Stimulated activated naive CD8-positive, alpha-beta T cell treated with anti-CD3 and anti-CD28 coated beads, Interleukin-15, Interleukin-2, amounts not matched to agents 100 U/mL and 50 U/mL, for 24 hours (primary cell): ENCODE results near the gene ASB2.

ENCODE experiments used
- ATAC-seq: fragments of 150-1000 bp; cut with Tn5 transposase; one replicate; pipeline ENCODE4 v1.10.0; 2021
- DNase-seq: peaks from one replicate; pipeline ENCODE4 v3.0.0; 2021

The ASB2 gene

DNA sequence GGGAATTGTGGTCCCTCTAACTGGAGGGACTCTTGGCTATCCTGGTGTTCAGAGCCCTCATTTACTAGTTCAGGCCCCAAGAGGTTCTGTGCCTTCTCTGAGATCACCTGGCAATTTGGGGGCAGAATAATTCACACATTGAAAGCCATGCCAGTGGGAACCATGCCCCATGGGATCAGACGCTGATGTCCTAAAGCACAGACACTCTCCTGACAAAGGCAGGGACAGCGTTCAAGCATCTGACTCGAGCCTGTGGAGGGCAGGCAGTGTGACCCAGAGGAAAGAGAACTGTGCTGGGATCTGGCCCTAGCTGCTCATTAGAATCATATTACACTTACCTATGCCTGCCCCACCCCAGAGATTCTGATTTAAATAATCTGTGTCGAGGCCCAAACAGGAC, 2.4 kb upstream of the ASB2 start:
- DNase-seq (no peak), ATAC-seq (no peak)

DNA sequence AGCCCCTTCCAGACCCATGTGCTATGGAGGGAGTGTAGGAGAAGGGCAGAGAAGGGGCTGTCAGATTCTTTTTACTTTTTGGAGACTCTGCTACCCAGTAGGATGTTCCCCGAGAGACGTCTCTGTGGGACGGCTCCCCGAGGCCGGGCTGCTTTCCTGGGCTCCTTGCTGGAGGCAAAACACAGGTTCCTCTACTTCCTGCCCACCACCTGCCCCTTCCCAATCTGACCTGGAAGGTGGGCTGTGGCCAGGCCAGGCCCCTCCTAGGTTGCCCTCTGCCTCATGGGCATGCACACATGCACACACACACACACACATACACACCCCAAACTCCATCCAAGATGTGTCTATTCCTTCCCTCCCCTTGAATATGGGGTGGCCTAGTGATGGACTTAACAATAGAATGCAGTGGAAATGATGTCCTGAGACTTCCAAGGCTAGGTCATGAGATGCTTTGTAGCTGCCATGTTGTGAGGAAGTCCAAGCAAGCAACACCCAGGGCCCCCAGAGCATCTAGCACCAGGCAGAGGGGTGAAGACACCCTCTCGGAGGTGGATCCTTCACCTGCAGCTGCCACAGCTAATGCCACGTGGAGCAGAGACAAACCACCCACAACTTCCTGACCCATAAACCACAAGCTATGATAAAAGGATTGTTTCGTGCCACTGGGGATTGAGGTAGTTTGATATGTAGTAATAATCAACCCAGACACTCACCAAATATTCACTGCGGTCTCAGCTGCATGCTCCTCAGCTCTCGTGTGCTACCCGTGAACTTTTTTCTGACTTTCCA, 1.6 kb upstream of the ASB2 start:
- peak; percentile 87 for ATAC-seq
- peak; percentile 74 for DNase-seq

DNA sequence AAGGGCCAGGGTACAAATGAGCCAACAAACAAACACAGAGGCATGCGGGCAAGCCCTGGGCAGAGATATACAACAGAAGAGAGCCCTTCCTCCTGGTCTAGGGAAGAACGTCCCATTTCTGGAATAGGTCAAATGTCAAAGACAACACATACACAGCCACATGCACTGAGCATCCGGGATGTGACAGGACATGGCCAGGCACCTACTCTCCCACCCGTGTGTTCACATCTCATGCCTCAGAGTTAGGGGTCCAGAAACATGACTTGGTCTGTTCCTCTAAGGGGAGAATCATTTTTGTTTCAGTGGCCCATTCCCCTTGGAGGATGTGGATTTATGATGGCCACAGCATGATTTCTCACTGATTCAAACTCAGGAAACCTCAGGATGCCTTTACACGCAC, 801 bp upstream of the ASB2 start:
- ATAC-seq = no peak
- DNase-seq = no peak

DNA sequence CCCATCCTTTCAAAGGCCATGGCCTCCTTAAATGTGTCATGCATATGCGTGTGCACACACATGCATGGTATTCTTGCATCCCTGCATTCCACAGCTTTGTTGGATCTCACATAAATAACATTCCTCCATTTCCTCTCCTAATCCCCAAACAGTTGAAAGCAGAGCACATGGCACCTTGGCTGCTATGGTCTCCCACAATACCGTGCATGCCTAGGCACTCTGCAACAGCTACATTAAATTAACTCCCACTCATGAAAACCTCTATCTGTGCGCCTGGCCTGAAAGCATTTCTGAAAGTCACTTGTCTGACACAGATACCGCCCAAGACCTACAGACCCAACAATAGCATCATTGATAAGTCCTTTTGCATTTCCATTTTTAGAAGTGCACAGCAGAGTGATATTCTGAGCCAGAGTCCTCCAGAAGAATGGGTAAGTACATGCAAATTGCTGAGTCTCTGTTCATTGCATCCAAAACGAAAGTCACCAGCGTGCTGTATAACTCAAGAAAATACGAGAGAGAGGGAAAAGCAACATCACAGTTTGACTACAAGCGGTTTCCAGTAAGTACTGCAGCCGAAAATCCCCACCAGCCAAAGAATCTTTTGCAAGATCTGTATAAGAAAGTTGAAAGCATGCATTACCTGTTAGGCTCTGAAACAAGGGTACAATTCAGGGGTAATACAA, 436 bp downstream of the ASB2 start:
- peak; percentile 17 for ATAC-seq
- DNase-seq = no peak

DNA sequence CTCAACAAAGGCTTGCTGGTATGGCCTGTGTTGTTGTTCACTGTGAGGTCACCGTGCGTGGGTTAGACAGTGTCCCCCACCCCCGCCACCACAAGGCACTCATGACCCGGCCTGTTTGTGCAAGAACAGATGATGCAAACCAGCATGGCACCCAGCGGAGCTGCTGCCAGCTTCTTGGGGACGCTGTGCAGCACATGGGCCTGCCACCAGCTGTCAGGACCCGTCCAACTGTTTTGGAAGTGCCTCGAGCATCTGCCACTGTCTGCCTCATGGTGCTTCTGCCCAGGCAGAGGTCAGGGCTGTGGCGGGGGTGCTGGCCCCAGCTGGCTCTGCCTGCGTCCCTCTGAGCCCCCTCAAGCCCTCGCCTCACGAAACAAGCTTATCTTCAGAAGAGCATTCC, 1.5 kb downstream of the ASB2 start:
- ATAC-seq = no peak
- no peak for DNase-seq

DNA sequence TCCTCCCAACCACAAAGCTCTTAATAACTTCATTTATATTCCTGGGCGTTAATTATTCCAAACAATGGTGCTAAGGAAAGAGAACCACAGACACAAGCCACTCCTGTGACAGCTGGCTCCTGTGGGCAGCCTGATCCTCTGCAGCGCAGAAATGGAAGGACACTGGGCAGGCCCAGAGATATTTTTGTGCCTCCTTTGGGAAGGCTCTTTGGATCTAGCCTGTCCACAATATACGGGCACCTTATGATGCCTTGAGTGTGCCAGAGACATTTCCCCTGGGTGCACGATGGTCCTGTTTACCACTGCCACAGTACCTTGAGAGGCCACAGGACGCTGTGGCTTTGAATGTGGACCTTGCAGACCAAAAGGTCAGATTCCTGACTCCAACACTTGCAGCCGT, 2.1 kb downstream of the ASB2 start:
- no peak for DNase-seq

DNA sequence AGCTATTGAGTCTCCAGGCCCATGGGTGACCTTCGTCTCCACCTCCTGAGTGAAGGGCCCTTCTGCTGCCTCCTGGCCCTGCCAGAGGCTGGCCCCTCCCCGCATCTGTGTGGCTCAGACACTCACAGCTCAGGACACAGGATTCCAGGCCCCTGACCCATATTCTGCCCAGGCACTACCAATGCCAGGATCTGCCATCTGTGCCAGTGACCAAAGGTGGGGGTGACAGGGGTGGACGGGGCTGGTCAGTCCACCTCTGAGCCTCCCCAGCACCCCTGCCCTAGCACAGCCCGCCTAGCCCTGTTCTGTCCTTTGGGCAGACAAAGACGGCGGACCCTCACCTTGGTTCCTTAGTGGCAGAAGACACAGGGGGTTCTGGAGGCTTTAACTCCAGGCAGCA, 2.8 kb downstream of the ASB2 start:
- DNase-seq = no peak
- no peak for ATAC-seq

More for the DNA sequence above, 2.1 kb downstream of the ASB2 start:
- no peak for ATAC-seq

DNA sequence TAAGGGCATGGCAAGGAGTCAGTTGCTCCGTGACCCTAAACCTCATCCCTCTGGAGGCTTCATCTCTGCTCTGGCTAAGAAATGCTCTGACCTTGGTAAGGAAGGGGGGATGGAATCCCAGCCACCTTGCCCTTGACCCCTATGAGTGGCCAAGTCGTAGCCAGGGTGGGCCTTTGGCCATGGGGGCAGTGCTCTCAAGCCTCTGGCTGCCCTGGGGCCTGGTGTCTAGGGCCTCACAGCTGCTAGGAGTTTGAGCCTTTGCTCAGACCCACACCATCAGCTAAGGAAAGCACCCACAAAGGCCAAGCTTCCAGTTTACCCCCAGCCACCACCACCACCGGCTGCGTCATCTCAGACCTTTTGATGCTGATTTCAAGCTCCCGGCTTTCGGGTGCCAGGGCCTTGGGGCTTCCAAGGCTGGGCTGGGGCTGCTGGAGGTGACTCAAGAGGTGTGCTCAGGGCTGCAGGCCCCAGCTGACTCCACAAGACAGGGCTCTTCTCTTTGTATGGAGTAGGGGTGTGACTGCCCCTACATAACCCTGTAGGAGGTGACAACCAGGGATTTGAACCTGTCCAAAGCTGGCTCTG, 3.7 kb downstream of the ASB2 start:
- ATAC-seq = peak; percentile 19
- DNase-seq = peak; percentile 55

DNA sequence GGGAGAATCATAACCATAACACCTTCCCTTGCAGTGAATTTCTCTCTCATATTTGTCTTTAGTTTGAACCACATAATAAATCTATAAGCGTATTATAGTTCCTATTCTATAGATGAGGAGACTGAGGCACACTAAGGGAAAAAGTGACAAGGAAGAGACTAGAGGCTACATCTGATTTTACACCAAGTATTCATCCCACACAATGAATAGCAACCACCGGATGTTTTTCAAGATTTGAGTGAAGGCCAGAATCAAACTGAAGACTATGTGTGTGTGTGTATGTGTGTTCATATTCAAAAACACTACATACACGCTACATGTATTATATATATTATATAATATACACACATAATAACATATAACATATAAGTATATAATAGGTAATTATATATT, 4.7 kb downstream of the ASB2 start:
- no peak for ATAC-seq
- DNase-seq = no peak

DNA sequence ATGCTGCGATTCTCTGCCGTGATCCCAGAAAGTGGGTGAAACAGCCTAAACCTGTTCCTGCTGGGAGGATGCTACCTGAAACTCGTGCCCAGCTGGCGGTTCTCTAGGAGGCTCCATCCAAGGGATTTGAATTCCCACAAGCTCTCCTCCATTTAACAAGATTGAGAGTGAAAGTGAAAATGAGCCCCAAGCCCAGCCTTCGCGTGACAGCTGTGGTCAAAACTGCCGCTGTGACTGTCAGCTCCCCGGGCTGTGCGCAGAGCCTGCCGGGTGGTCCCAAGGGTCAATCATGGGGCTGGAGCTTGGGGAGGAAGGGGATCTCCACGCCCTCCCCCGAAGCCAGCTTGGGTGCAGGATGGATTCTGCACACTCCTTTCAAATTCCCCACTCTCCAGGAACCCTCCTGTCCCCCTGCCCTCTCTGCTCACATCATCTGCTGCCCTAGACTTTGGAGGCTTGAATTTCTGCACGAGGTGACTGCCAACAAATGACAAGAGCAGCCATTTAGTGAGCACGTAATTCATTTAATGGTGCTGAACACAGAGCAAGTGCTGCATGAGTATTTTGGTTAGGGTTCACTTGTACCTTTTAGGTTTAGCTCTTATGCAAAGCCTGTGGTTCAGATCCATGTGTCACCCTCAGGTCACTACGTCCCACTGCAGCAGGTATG, 5.3 kb downstream of the ASB2 start:
- peak; percentile 74 for ATAC-seq

DNA sequence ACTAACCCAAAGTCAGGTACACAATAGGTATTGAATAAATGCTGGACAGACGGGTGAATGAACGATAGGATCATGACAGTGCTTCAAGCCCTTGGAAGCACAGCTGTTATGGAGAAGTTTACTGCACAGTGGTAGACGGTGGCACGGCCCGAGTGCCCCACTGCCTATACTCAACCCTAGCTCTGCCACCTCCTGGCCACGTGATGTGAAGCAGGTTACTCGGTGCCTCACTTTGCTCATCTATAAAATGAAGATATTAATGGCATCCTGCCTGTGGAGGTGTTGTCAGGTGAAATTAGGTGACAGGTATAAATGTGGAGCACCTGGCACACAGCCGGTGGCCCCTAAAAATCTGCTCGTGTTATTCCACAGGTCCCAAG, 5.8 kb downstream of the ASB2 start:
- DNase-seq = peak; percentile 68
- peak; percentile 66 for ATAC-seq

More for the DNA sequence above, 5.3 kb downstream of the ASB2 start:
- peak; percentile 73 for DNase-seq

DNA sequence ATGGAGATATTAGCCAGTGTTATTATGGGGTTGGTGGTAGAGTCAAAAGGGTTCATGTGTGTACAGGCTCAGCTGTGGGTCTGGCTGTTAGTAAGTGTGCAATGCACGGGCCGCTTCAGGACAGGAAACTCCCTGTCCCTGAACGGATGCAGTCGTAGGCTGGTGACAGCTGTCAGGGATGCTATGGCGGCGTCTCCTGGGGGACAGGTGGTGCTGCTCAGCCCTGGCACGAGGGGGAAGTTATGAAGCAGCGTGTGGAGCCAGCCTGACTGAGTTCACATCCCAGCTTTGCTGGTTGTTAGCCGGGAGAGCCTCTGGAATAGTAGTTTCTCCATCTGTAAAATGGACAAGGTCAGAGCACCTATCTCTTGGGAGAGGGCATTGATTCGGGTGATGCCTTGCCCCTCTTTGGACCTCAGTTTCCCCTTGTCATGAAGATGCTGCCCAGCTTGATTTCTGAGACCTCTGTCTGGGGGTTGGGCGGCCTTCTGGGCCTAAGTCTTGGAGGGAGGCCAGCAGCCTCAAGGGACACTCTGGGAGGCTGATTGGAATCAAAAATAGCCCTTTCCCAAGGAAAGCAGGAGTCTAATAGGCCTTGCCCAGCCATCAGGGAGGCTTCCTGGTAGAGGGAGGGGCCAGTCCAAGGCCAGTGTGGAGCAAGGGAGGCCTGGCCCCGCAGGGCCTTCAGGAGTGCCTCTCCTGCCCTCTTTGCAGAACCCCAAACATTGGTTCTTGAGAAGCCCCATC, 7.1 kb downstream of the ASB2 start:
- no peak for ATAC-seq

DNA sequence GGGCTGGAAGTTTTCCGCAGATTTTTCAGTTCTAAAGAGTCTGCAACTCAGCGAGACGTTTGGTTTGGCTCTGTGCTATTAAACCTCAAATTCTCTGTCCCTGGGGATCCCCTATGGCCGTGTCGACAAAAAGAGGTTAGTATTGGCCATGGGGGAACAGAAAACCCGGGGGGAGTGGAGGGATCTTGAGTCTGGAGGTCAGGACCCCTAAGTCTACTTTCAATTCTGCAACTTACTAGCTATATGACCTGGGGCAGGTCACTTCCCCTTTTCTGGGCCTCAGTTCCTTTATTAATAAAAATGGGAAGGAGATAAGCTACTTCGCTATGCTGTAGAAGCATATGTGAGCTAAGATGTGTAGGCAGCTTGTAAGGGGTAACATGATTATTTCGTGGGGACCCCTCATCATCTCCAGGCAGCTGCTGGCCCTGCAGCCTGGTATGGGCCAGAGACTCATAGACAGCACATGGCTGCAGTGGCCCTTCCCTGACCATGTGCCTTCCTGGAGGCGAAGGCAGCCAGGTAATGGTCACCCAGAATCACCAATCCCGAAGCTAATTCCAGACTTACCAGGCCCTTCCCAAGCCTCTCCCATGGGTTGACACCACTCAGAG, 8.6 kb downstream of the ASB2 start:
- ATAC-seq (no peak), DNase-seq (no peak)

More for the DNA sequence above, 7.1 kb downstream of the ASB2 start:
- no peak for DNase-seq

DNA sequence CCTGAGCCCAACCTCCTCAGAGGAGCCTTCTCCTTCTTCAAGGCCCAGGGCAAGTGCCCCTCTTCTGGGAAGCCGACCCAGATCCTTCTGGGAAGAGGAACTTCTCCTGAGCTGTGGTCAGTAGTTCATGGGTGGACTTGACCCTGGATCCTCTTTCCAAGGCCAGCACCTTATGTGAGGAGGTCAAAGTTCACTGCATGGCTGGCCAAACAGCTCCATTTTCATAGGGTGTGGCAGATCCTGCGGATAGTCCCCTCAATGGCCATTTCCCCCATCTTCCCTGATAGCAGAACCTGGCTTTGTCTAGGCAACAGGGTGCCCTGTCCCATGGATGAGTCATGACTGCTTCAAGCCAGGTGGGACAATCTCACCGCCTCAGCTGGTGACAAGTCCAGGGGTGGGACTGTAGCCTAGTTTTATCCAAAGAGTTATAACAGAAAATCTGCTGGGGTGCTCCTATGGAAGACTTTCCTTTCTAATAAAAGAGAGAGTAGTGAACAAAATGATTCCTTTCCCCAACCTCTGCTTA, 10.4 kb downstream of the ASB2 start:
- no peak for ATAC-seq
- no peak for DNase-seq

DNA sequence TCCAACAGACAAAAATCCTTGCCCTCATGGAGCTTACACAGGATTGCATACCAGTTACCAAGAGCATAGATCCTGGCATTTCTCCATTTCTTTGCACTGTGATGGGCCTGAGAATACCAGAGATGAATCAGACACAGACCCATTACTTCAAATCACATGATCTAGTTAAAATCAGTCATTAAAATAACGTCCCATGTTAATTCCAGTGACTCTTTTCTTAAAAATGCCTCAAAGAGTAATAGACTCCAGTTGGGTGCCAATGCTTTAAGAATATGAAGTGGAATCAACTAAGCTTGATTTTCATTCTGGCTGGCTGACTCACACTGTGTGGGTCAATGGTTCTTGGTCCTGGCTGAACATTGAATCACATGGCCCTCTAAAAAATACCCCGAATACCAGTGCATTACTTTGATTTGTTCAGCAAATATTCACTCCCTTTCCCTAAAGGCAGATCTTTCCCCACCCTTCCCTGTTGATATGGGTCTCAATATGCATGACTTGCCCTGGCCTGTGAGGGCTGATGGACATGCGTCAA, 11.0 kb downstream of the ASB2 start:
- DNase-seq (no peak), ATAC-seq (no peak)

DNA sequence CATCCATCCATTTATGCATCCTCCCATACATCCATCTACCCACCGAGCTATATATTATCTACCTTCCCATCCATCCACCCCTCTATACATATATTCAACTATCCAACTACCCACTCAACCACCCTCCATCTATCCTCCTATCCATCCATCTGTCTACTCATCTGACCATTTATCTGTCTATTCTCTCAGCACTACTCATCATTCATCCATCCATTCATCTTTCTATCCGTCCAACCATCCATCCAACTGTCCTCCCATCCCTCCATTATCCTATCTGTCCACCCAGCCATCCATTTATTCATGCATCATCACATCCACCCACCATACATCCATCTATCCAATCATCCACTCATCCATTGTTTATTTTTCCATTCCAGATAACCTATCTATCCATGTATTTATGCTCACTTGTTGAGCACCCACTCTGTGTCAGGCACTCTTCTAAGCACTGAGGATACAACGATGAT, 11.5 kb downstream of the ASB2 start:
- no peak for DNase-seq
- no peak for ATAC-seq

DNA sequence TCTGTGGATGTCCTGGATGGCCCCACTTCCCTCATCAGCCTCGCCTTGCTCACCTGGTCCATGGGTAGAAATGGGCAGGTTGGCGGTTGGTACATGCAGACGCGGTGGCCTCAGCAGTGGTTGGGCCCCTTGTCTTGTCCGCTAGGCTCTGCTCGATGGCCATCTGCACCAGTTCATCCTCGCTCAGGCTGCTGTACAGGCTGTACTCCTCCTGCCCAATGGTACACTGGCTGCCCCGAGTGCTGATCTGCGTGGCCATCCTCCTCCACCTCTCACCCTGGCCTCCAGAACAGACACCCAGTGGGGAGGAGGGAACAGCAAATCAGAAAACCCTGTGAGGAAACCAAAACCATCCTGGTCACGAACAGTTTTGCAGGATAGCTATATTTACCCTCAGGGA, 12.1 kb downstream of the ASB2 start:
- no peak for DNase-seq
- no peak for ATAC-seq

DNA sequence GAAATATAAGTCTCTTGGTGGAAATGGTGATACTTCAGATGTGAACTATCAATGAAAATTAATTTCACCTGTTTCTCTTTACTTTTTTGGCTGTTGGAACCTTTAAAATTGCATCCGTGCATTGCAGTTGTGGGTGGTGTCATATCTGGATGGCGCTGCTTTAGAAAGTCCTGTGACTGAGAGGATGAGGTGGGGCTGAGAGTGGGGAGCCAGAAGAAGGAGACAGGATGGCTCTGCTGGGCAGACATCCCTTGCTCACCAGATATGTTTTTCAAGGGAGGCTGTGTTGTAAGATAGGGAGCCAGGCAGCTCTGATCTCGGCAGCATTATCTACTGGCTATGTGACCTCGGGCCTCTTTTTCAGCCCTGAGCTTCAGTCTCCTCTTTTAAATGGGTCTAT, 12.7 kb downstream of the ASB2 start:
- ATAC-seq = no peak
- DNase-seq = no peak

DNA sequence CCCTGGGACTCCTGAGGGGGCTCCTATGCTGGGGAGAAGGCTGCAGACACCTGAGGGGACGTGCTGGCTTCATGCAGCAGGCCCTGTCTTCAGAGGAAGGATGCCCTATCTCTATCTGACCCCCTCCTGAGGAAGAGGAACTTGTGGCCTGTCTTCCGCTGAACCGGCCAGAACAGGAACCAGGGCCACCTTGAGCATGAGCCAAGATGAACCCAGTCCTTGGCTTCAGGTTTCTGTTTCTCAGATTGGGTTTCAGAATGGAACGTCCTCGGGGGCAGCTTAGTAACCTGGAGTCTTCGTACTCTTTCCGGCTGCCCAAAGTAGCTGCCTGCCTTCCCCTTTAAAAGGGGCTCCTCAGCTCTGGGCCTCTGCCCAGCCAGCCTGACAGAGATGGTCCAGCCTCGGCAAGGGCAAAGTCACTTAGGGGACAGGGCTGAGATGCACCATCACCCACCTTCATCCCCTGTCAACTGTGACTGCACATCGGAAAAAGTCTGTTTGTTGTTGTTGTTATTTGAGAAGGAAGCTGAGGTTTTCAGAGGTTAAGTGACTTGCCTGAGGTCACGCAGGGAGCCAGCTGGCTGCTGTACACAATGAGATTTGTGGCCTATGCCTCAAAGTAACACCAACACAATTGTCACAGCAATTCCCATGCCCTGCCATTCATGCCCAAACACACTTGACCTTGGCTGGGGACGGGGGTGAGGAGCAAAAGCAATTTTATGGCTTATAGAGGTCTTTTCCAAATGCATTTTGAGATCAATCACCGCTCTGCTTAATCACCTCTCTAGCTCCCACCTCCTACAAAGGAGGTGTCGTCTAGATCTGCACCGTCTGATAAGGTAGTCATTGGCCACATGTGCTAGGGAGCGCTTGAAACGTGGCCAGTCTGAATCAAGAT, 13.4 kb downstream of the ASB2 start:
- no peak for ATAC-seq
- peak; percentile 42 for DNase-seq

DNA sequence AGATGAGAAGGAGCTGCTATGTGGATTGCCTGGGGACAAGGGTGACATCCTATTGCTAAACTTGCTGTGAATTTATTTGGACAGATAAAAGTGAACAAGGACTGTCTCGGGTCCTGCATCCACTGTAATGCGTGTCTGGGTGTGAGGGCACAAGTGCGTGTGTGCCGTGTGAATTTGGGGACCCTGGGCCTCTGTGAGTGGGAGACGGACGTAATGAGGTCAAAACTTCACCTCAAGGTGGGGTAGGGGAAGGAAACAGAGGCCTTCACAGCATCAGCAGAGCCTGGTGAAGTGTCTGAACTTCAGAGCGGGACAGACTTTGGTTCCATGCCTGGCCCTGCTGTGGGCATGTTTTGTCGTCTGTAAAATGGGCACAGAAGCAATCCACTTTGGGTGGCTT, 14.8 kb downstream of the ASB2 start:
- ATAC-seq = no peak
- no peak for DNase-seq
